HG03097 (cell line): ENCODE results near the gene RAPH1.

Source experiments
- ATAC-seq: cut with Tn5 transposase; IDR thresholded peaks from one replicate; pipeline ENCODE4 v1.9.1; 2021; ENCODE audit not compliant: unreplicated experiment, low FRiP score

Gene RAPH1

GRCh38 chr2:203490391-203490790 is 44.7 kb downstream of the RAPH1 start:
- ATAC-seq = no peak

- no peak for ATAC-seq
Measured at GRCh38 chr2:203489531-203489930, 45.6 kb downstream of the RAPH1 start.

- no peak for ATAC-seq
Measured at GRCh38 chr2:203484266-203485112, 50.6 kb downstream of the RAPH1 start.

GRCh38 chr2:203480623-203481022 is 54.5 kb downstream of the RAPH1 start:
- no peak for ATAC-seq

- no peak for ATAC-seq
Measured at GRCh38 chr2:203476881-203477280, 58.2 kb downstream of the RAPH1 start.

- no peak for ATAC-seq
Measured at GRCh38 chr2:203471323-203471722, 63.8 kb downstream of the RAPH1 start.

GRCh38 chr2:203470371-203470770 is 64.7 kb downstream of the RAPH1 start:
- no peak for ATAC-seq

GRCh38 chr2:203469546-203469945 is 65.6 kb downstream of the RAPH1 start:
- ATAC-seq = no peak

GRCh38 chr2:203463266-203463678 is 71.8 kb downstream of the RAPH1 start:
- ATAC-seq = no peak

GRCh38 chr2:203462308-203462707 is 72.8 kb downstream of the RAPH1 start:
- ATAC-seq = no peak

GRCh38 chr2:203461746-203462145 is 73.4 kb downstream of the RAPH1 start:
- no peak for ATAC-seq

GRCh38 chr2:203455209-203455608 is 79.9 kb downstream of the RAPH1 start:
- no peak for ATAC-seq

- ATAC-seq = no peak
Measured at GRCh38 chr2:203453858-203454451, 81.1 kb downstream of the RAPH1 start.

GRCh38 chr2:203451689-203452088 is 83.4 kb downstream of the RAPH1 start:
- no peak for ATAC-seq

GRCh38 chr2:203451011-203451410 is 84.1 kb downstream of the RAPH1 start:
- no peak for ATAC-seq

GRCh38 chr2:203450561-203450960 is 84.5 kb downstream of the RAPH1 start:
- no peak for ATAC-seq

- ATAC-seq = no peak
Measured at GRCh38 chr2:203446780-203447179, 88.3 kb downstream of the RAPH1 start.

GRCh38 chr2:203446071-203446481 is 89.0 kb downstream of the RAPH1 start:
- no peak for ATAC-seq

GRCh38 chr2:203444738-203445137 is 90.4 kb downstream of the RAPH1 start:
- no peak for ATAC-seq

GRCh38 chr2:203442463-203442862 is 92.6 kb downstream of the RAPH1 start:
- no peak for ATAC-seq

- ATAC-seq = no peak
Measured at GRCh38 chr2:203441463-203441862, 93.6 kb downstream of the RAPH1 start.

- no peak for ATAC-seq
Measured at GRCh38 chr2:203440671-203441070, 94.4 kb downstream of the RAPH1 start.
